Loucy (cell line): ENCODE results near the gene SLC22A31.
"Not testable (repeated sequence)": the region's sequence is repeated elsewhere in the genome, so short reads cannot be mapped to it uniquely, and the experiment has no call there.

Source experiments
- H2AFZ ChIP-seq: fragments of 200-600 bp; sonication (generic); 2 replicates; pipeline ENCODE4 v1.6.0; 2016; ENCODE audit warnings: antibody characterized with exemption, mild to moderate bottlenecking, low read length, moderate library complexity
- H3F3A ChIP-seq: fragments of 200-600 bp; 2 replicates; pipeline ENCODE4 v1.6.0; 2016; ENCODE audit warnings: antibody characterized with exemption, low read depth, mild to moderate bottlenecking
- H3K27me3 ChIP-seq: fragments of 200-600 bp; sonication (generic); 2 replicates; pipeline ENCODE4 v1.6.1; 2014; ENCODE audit warnings: low read length, mild to moderate bottlenecking; ENCODE audit not compliant: insufficient read depth, poor library complexity, severe bottlenecking
- H3K36me3 ChIP-seq: fragments of 200-600 bp; sonication (generic); 2 replicates; pipeline ENCODE4 v1.6.1; 2016; ENCODE audit warnings: low read length; ENCODE audit not compliant: insufficient read depth
- H3K4me1 ChIP-seq: fragments of 200-600 bp; sonication (generic); 2 replicates; pipeline ENCODE4 v1.5.1; 2014; ENCODE audit warnings: low read length, mild to moderate bottlenecking; ENCODE audit not compliant: insufficient read depth, poor library complexity, severe bottlenecking
- H3K4me2 ChIP-seq: fragments of 200-600 bp; sonication (generic); 2 replicates; pipeline ENCODE4 v1.6.0; 2014; ENCODE audit warnings: antibody characterized with exemption, low read length, low read depth, mild to moderate bottlenecking; ENCODE audit not compliant: poor library complexity, severe bottlenecking
- H3K4me3 ChIP-seq: fragments of 200-600 bp; sonication (generic); 2 replicates; pipeline ENCODE4 v1.5.1; 2014; ENCODE audit warnings: low read length, mild to moderate bottlenecking, mixed read lengths; ENCODE audit not compliant: poor library complexity, severe bottlenecking
- H3K79me2 ChIP-seq: fragments of 200-600 bp; sonication (generic); 2 replicates; pipeline ENCODE4 v1.6.1; 2014; ENCODE audit warnings: low read length; ENCODE audit not compliant: insufficient read depth
- H3K9ac ChIP-seq: fragments of 200-600 bp; sonication (generic); 2 replicates; pipeline ENCODE4 v1.6.0; 2014; ENCODE audit warnings: mild to moderate bottlenecking, low read depth, low read length, moderate library complexity; ENCODE audit not compliant: poor library complexity, severe bottlenecking
- H3K9me2 ChIP-seq: fragments of 200-600 bp; sonication (generic); replicated peaks from 2 replicates; pipeline ENCODE4 v1.6.1; 2016; ENCODE audit warnings: low read depth, low read length, mixed read lengths
- H3K9me3 ChIP-seq: fragments of 200-600 bp; sonication (generic); 2 replicates; pipeline ENCODE4 v1.6.1; 2014; ENCODE audit warnings: mild to moderate bottlenecking, antibody characterized with exemption, low read length, low read depth; ENCODE audit not compliant: insufficient read depth
- H4K20me1 ChIP-seq: fragments of 200-600 bp; sonication (generic); 2 replicates; pipeline ENCODE4 v1.6.0; 2014; ENCODE audit warnings: antibody characterized with exemption, low read length, mild to moderate bottlenecking; ENCODE audit not compliant: insufficient read depth, poor library complexity, severe bottlenecking
- EZH2phosphoT487 ChIP-seq: fragments of 200-600 bp; IDR thresholded peaks from 2 replicates; pipeline ENCODE4 v1.6.1; 2018; ENCODE audit warnings: antibody characterized with exemption, mild to moderate bottlenecking, moderate library complexity, borderline replicate concordance
- TF ChIP-seq, protein P1 (sequence below): fragments of 200-600 bp; sonication (generic); conservative IDR thresholded peaks from 2 replicates; pipeline ENCODE4 v1.5.1; 2014; ENCODE audit warnings: mild to moderate bottlenecking, antibody characterized with exemption, low read length

Gene SLC22A31

DNA sequence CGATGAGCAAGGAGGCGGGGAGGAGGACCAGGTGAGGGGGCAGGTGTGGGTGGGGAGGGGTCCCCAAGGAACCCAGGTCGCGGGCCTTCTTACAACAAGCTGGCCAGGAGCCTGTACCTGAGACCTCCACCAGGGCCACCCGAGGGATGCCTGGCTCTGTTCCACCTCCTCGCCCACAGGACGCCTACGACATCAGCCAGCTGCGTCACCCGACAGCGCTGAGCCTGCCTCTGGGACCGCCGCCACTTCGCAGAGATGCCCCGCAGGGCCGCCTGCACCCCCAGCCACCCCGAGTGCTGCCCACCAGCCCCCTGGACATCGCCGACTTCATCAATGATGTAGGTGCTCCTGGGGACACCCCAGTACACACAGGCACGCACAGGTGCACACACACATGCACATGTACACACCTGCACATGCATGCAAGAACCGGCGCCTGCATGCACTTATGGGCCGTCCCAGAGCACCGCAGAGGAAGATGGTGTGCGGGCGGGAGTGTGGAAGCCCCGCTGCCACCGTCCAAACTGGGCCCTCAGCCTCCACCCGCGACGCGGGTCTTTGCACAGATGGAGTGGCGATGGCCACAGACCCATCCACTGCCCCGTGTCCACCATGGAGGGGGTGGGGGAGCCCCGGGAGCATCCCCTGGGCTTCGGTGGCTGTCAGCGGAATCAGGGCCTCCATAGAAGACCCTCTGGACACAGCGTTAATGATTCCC is 6.6 kb downstream of the SLC22A31 start:
- Histone ChIP-seq H3K4me2 (no peak overlapping the region), H3F3A (no peaks in the 10 kb centered on the region), H2AFZ (no peak overlapping the region), H3K4me1 (no peaks in the 10 kb centered on the region), H3K9me3 (no peaks in the 10 kb centered on the region), H4K20me1 (no peaks in the 10 kb centered on the region), H3K9ac (no peak overlapping the region), H3K79me2 (no peaks in the 10 kb centered on the region), H3K27me3 (no peaks in the 10 kb centered on the region), H3K36me3 (no peaks in the 10 kb centered on the region), H3K9me2 (no peaks in the 10 kb centered on the region), H3K4me3 (no peak overlapping the region)
- no peak for TF ChIP-seq EZH2phosphoT487
- TF ChIP-seq, protein P1, sequence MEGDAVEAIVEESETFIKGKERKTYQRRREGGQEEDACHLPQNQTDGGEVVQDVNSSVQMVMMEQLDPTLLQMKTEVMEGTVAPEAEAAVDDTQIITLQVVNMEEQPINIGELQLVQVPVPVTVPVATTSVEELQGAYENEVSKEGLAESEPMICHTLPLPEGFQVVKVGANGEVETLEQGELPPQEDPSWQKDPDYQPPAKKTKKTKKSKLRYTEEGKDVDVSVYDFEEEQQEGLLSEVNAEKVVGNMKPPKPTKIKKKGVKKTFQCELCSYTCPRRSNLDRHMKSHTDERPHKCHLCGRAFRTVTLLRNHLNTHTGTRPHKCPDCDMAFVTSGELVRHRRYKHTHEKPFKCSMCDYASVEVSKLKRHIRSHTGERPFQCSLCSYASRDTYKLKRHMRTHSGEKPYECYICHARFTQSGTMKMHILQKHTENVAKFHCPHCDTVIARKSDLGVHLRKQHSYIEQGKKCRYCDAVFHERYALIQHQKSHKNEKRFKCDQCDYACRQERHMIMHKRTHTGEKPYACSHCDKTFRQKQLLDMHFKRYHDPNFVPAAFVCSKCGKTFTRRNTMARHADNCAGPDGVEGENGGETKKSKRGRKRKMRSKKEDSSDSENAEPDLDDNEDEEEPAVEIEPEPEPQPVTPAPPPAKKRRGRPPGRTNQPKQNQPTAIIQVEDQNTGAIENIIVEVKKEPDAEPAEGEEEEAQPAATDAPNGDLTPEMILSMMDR: no peak

DNA sequence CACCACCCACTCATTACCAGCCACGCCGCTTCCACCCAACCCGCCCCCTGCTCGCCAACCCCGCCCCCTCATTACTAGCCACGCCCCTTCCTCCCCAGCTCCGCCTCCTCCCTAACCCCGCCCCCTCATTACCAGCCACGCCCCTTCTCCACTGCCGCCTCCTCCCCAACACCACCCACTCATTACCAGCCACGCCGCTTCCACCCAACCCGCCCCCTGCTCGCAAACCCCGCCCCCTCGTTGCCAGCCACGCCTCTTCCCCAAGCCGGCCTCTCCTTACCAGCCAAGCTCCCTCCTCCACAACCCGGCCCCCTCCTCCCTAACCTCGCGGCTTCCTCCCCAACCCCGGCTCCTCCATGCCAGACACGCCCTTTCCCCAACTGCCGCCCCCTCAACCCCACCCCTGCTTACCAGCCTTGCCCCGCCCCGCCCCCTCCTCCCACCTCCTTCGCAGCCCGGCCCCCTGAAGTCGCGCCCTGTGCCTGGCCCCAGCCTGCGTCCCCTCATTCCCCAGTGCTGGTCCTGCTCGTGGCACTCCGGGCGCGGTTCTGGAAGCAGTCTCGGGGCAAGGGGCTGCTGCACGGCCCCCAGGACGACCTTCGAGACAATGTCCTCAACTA is 7.3 kb downstream of the SLC22A31 start:
- H3K79me2 ChIP-seq: no peaks in the 10 kb centered on the region
- no peaks in the 10 kb centered on the region for H3K4me1 ChIP-seq
- no peaks in the 10 kb centered on the region for H4K20me1 ChIP-seq
- H2AFZ ChIP-seq: no peak overlapping the region
- H3K4me3 ChIP-seq: no peak overlapping the region
- no peak overlapping the region for H3K4me2 ChIP-seq
- TF ChIP-seq, protein P1: no peak
- no peak for TF ChIP-seq EZH2phosphoT487
- no peaks in the 10 kb centered on the region for H3K27me3 ChIP-seq
- no peaks in the 10 kb centered on the region for H3K9me2 ChIP-seq
- no peaks in the 10 kb centered on the region for H3K36me3 ChIP-seq
- no peak overlapping the region for H3K9ac ChIP-seq
- H3K9me3 ChIP-seq: no peaks in the 10 kb centered on the region
- H3F3A ChIP-seq: no peaks in the 10 kb centered on the region

DNA sequence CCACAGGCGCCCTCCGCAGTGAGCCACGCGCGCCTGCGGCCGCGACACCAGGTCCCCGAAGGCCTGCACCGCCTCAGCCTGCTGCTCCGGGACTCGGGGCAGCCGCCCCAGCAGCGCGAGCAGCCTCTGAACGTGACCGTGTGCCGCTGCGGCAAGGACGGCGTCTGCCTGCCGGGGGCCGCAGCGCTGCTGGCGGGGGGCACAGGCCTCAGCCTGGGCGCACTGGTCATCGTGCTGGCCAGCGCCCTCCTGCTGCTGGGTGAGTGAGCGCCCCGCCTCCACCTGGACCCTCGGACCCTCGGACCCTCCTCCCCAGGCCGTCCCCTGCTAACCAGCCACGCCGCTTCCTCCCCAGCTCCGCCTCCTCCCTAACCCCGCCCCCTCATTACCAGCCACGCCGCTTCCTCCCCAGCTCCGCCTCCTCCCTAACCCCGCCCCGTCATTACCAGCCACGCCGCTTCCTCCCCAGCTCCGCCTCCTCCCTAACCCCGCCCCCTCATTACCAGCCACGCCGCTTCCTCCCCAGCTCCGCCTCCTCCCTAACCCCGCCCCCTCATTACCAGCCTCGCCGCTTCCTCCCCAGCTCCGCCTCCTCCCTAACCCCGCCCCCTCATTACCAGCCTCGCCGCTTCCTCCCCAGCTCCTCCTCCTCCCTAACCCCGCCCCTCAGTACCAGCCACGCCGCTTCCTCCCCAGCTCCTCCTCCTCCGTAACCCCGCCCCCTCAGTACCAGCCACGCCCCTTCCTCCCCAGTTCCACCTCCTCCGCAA is 8.0 kb downstream of the SLC22A31 start:
- not testable (repeated sequence) for H3K79me2 ChIP-seq, H2AFZ ChIP-seq, H3K27me3 ChIP-seq, H3K9ac ChIP-seq, H3K4me1 ChIP-seq, H3K36me3 ChIP-seq, H3K9me2 ChIP-seq, H3K9me3 ChIP-seq, H4K20me1 ChIP-seq, H3K4me2 ChIP-seq, H3K4me3 ChIP-seq, H3F3A ChIP-seq
